SK-N-SH treated with all-trans-retinoic acid at 6 μM for 48 hours (cell line): ENCODE results near the gene ARTN.

Source experiments
- ATAC-seq: fragments of 200-7000 bp; cut with Tn5 transposase; 3 replicates; pipeline ENCODE4 v1.9.1; 2020; ENCODE audit warnings: mild to moderate bottlenecking, moderate library complexity
- ARNTL ChIP-seq: fragments of 450-650 bp; formaldehyde crosslinking; IDR thresholded peaks from 2 replicates; pipeline ENCODE4 v1.5.0; 2020; ENCODE audit warnings: low read depth, mild to moderate bottlenecking, moderate library complexity, borderline replicate concordance
- CREB5 ChIP-seq: fragments of 250-450 bp; sonication (Bioruptor Pico); IDR thresholded peaks from 2 replicates; pipeline ENCODE4 v1.5.1; 2020; ENCODE audit warnings: low read depth, mild to moderate bottlenecking, moderate library complexity
- CSDC2 ChIP-seq: fragments of 250-450 bp; sonication (Bioruptor Pico); IDR thresholded peaks from 2 replicates; pipeline ENCODE4 v1.5.0; 2020; ENCODE audit warnings: mild to moderate bottlenecking, moderate library complexity
- CSRNP3 ChIP-seq: fragments of 250-450 bp; sonication (Bioruptor Pico); IDR thresholded peaks from 2 replicates; pipeline ENCODE4 v1.5.1; 2021; ENCODE audit warnings: mild to moderate bottlenecking, moderate library complexity
- GLIS3 ChIP-seq: fragments of 250-450 bp; sonication (Bioruptor Pico); IDR thresholded peaks from 2 replicates; pipeline ENCODE4 v1.5.0; 2020; ENCODE audit warnings: mild to moderate bottlenecking, moderate library complexity
- ISL1 ChIP-seq: fragments of 250-450 bp; sonication (Bioruptor Pico); IDR thresholded peaks from 2 replicates; pipeline ENCODE4 v2.1.2; 2022; ENCODE audit warnings: mild to moderate bottlenecking, moderate library complexity
- POU6F1 ChIP-seq: fragments of 250-450 bp; sonication (Bioruptor Pico); IDR thresholded peaks from 2 replicates; pipeline ENCODE4 v1.8.0; 2021; ENCODE audit warnings: low read depth, mild to moderate bottlenecking, moderate library complexity, borderline replicate concordance
- PPARA ChIP-seq: fragments of 250-450 bp; sonication (Bioruptor Pico); IDR thresholded peaks from 2 replicates; pipeline ENCODE4 v1.5.0; 2020; ENCODE audit warnings: mild to moderate bottlenecking, borderline replicate concordance
- RARB ChIP-seq: fragments of 250-450 bp; sonication (Bioruptor Pico); IDR thresholded peaks from 2 replicates; pipeline ENCODE4 v1.8.0; 2021; ENCODE audit warnings: mild to moderate bottlenecking, moderate library complexity
- SNAI2 ChIP-seq: fragments of 250-450 bp; sonication (Bioruptor Pico); IDR thresholded peaks from 2 replicates; pipeline ENCODE4 v1.5.0; 2020; ENCODE audit warnings: mild to moderate bottlenecking, moderate library complexity
- TCF4 ChIP-seq: fragments of 250-450 bp; sonication (Bioruptor Pico); IDR thresholded peaks from 2 replicates; pipeline ENCODE4 v1.8.0; 2021; ENCODE audit warnings: mild to moderate bottlenecking, moderate library complexity, borderline replicate concordance
- TOX ChIP-seq: fragments of 250-450 bp; sonication (Bioruptor Pico); IDR thresholded peaks from 2 replicates; pipeline ENCODE4 v1.8.0; 2021; ENCODE audit warnings: mild to moderate bottlenecking, moderate library complexity, borderline replicate concordance
- TSHZ2 ChIP-seq: fragments of 250-450 bp; sonication (Bioruptor Pico); IDR thresholded peaks from 2 replicates; pipeline ENCODE4 v1.5.0; 2020; ENCODE audit warnings: mild to moderate bottlenecking, moderate library complexity
- ZC3H10 ChIP-seq: fragments of 250-450 bp; sonication (Bioruptor Pico); IDR thresholded peaks from 2 replicates; pipeline ENCODE4 v1.5.1; 2021; ENCODE audit warnings: mild to moderate bottlenecking, moderate library complexity
- ZFP3 ChIP-seq: fragments of 250-450 bp; sonication (Bioruptor Pico); IDR thresholded peaks from 2 replicates; pipeline ENCODE4 v1.5.0; 2020; ENCODE audit warnings: mild to moderate bottlenecking, moderate library complexity
- ZFP30 ChIP-seq: fragments of 450-650 bp; formaldehyde crosslinking; IDR thresholded peaks from 2 replicates; pipeline ENCODE4 v1.5.0; 2022; ENCODE audit warnings: mild to moderate bottlenecking, moderate library complexity
- ZNF565 ChIP-seq: fragments of 450-650 bp; formaldehyde crosslinking; conservative IDR thresholded peaks from 2 replicates; pipeline ENCODE4 v1.5.0; 2020; ENCODE audit warnings: low read depth, mild to moderate bottlenecking, moderate library complexity
- ZNF70 ChIP-seq: fragments of 450-650 bp; formaldehyde crosslinking; IDR thresholded peaks from 2 replicates; pipeline ENCODE4 v1.5.0; 2020; ENCODE audit warnings: mild to moderate bottlenecking, moderate library complexity
- ZNF8 ChIP-seq: fragments of 450-650 bp; formaldehyde crosslinking; IDR thresholded peaks from 2 replicates; pipeline ENCODE4 v1.5.0; 2020; ENCODE audit warnings: mild to moderate bottlenecking, moderate library complexity

ARTN gene

GRCh38 chr1:43947061-43947873, 13.7 kb downstream of the ARTN start (continued):
- no peak for TF ChIP-seq TSHZ2 (CRISPR knock-in tag)
- no peak for TF ChIP-seq ZFP3 (CRISPR knock-in tag)
- no peak for TF ChIP-seq TCF4
- no peak for TF ChIP-seq GLIS3 (CRISPR knock-in tag)
- TF ChIP-seq TOX, result no peak

GRCh38 chr1:43947874-43948437, 14.4 kb downstream of the ARTN start:
- TF ChIP-seq POU6F1 (CRISPR knock-in tag), result no peak
- no peak for TF ChIP-seq ZFP3 (CRISPR knock-in tag)
- TF ChIP-seq ZNF8 (CRISPR knock-in tag), result no peak
- no peak for TF ChIP-seq GLIS3 (CRISPR knock-in tag)
- TF ChIP-seq CSDC2, result no peak
- TF ChIP-seq TCF4, result no peak
- TF ChIP-seq PPARA (CRISPR knock-in tag), result no peak
- no peak for TF ChIP-seq CREB5 (CRISPR knock-in tag)
- TF ChIP-seq ZFP30 (CRISPR knock-in tag), result no peak
- TF ChIP-seq ARNTL, result no peak
- no peak for ATAC-seq

- no peak for TF ChIP-seq PPARA (CRISPR knock-in tag)
- ATAC-seq, result no peak
Measured at GRCh38 chr1:43949678-43950077, 16.1 kb downstream of the ARTN start.

GRCh38 chr1:43951021-43951985, 17.7 kb downstream of the ARTN start:
- ATAC-seq, result no peak
- TF ChIP-seq TOX, result no peak

- ATAC-seq, result no peak
- TF ChIP-seq CSRNP3 (CRISPR knock-in tag) (no peak), CSDC2 (no peak), POU6F1 (CRISPR knock-in tag) (no peak), ZNF565 (no peak), ZNF8 (CRISPR knock-in tag) (no peak), RARB (CRISPR knock-in tag) (no peak), ZNF70 (CRISPR knock-in tag) (no peak), ZFP3 (CRISPR knock-in tag) (no peak), CREB5 (CRISPR knock-in tag) (no peak), GLIS3 (CRISPR knock-in tag) (no peak), ZC3H10 (CRISPR knock-in tag) (no peak), SNAI2 (CRISPR knock-in tag) (no peak), ISL1 (no peak)
Measured at GRCh38 chr1:43952731-43953346, 19.2 kb downstream of the ARTN start.
